NCI-H1105 (cell line): ENCODE results near the gene CHST11.

Source experiments
- DNase-seq: peaks from one replicate; lab custom pipeline; 2025; lab: John Stamatoyannopoulos, UW

CHST11 gene

DNA sequence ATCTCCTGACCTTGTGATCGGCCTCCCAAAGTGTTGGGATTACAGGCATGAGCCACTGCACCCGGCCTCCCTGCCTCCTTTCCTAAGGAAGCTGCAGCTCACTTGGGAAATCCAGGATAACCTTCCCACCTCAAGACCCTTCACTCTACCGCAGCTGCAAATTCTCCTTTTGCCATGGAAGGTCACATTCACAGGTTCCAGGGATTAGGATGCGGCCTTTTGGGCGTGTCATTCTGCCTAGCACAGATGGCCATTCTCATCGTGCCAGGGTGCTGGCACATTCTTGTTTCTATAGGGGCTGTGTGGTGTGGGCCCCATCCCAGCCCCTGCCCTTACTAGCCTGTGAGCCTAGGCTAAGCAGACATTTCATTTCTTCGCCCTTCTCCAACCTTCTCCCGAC, 219.9 kb downstream of the CHST11 start:
- DNase-seq: no peak

DNA sequence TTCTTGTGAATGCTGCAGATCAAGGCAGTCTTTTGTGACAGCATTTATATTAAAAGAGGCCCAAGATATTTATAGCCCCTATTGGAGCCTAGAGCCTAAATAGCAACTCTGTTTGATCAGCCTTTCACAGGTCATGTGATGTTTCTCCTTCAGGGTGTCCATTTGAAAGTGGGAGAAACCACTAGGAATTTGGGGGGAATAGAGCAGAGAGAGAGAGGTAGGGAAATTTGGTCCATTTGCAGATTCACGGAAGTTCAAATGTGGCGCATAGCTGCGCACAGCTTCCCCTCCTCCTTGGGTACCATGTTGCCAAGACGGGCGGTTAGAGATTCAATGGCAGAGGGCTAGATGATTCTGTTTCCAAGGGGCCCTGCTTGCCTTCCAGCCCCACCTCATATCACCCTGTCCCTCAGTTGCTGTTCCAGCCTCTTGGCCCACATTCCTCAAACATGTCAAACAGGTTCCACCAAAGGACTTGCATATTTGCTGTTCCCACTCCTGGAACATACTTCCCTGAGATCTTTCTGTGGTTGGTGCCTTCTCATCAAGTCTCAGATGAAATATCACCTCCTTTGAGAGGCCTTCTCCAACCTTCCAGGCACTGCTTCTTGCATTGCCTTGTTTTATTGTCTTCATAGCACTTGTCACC, 220.8 kb downstream of the CHST11 start:
- DNase-seq: no peak

- no peak for DNase-seq
Observed at GRCh38 chr12:104680070-104680469, 223.3 kb downstream of the CHST11 start.

DNA sequence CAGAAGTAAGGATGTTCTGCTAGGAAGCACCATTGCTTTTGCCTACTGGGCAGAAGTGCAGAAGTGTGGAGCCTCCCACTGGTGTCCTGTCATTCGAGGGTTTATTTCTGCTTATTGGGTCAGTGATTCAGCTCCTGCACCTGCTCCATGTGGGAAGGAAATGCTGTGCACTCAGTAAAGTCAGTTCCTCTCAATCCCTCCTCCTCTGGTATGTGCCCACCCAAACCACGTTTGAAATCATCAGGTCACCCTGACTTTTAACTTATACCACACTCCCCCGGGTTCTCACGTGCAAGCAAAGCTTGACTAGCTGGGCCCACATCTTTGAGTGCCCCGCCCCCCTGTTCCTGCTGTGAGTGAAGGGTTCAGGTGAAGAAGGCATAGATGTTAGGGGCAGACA, 223.7 kb downstream of the CHST11 start:
- DNase-seq: no peak

DNA sequence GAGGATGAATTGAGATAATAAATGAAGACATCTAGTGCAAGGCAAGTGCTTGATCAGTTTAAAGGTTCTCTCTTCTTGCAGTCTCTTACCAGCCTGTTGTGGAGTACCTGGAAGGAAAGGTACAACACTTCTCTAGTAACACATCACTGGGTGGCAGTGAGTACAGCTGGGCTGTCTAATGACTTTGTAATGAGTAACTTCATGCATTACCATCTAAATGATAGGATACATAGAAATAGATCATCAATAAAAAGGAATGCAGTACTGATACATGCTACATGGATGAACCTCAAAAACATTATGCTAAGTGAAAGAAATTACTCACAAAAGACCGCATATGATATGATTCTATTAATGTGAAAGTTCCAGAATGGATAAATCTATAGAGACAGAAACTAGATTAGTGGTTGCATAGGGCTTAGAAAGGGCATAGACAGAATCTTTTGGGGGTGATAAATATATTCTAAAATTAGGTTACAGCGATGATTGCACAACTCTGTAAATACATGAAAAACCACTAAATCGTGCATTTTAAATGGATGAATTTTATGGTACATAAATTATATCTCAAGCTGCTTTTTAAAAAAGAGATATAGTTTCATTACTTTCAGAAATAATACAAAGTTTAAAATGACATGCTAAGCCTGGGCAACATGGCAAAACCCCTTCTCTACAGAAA, 224.4 kb downstream of the CHST11 start:
- no peak for DNase-seq

GRCh38 chr12:104682790-104683279, 226.1 kb downstream of the CHST11 start:
- no peak for DNase-seq

DNA sequence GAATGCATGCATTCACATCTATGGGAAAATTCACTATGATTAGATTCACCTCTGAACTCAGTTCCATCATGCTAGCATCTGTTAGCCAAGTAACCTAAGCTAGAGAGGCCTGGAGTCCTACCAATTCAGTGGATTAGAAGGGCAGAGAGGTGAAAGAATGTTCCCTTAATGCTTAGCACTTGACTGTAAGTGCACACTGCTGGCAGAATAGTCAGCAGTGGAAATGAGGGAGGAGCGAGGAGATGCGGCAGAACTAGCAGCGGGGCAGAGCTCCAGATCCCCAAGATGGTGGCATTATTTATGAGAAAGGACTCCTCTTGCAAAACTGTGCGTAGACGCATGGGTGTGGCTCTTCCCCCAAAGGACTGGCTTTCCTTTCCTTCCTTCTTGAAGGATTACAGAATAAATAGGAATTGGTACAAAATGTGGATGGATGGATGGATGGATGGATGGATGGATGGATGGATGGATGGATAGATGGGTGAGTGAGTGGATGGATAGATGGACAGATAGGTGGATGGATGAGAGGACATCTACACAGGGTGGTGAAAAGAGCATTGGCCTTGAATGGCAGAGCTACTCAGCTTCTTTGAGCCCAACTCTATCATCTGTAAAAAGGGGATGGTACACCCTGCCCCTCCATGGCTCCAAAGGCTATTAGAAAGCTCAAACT, 227.2 kb downstream of the CHST11 start:
- no peak for DNase-seq

DNA sequence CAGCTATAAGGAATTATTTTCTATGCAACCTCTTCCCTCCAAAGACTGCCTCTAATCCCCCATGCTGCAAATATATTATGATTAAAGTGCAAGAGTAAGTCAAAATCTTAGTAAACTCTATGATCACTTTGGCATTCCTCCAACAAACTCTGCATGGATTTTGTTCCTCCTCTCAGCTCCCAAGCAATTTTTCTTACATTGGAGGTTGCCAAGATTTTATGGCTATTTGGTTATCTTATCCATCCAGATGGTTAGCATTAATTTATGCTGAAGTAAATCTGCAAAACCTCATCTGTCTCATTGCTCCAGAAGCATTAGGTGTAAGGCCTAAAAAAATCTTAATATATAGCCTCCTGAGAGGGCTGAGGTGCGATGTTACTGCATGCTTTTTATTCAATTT, 228.1 kb downstream of the CHST11 start:
- peak; percentile 23 for DNase-seq

DNA sequence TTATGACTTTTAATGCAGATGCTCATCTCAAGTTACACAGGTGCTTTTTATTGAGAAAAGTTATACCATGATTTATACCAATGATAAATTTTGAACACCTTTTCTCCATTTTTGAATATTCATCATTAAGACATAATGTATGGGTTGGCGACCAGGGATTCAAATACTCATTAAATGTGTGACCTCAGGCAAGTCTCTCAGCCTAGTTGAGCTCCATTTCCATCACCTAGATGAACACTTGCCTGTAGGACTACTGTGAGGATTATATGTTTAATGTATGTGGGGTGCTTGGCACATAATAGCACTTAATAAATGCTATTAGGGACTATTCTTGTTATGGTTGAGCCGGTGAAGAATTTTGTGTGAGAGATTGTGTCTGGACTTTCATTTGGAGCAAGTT, 228.6 kb downstream of the CHST11 start:
- DNase-seq: no peak

DNA sequence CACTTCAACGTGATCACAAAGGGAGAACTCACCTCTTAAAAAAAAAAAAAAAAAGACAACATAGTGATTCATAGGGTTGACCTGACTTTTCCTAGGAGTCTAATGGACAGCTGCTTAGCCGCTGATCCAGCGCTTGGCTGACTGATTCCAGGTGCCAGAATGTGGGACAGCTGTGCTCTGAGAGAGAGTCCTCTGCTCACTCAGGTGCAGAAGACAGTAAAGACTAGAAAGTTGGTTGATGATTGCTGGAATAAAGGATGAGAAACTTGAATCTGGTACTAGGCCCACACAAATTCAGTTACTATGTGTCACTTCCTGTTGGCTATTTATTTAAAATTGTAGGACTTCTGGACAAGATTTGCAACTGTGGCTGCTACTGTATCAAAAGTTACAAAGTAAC, 229.4 kb downstream of the CHST11 start:
- no peak for DNase-seq

DNA sequence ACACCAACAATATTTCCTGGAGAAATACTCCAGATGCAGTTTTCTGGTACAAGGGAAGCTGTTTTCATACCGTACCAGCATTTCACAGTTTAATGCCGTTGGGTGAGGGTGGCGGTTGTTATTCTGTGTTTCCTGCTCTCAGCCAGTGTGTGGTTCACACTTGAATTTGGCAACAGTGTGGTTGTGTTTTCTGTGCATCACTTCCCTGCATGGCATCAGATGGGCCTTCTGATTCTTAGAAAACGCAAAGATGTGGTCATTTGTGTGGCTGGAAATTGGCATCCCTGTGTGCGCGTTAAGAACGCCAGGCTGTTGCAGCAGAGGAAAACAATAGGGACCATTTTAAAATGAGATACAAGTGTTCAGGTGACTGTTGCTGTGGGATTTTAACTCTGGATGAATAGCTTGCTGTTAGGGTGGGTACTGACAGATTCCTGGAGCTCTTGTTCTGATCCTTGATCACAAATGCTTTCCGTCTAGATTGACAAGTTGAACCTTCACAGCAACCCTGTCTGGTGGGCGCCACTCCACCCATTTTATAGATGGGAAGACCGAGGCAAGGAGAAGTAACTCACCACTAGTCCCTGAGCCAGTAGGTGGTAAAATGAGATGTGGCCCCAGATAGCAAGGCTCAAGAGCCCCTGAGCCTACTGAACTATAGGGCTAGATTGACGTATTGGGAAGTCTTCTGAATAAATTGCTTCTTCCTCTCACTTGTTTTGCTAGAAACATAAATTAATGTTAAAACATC, 231.2 kb downstream of the CHST11 start:
- DNase-seq: no peak

DNA sequence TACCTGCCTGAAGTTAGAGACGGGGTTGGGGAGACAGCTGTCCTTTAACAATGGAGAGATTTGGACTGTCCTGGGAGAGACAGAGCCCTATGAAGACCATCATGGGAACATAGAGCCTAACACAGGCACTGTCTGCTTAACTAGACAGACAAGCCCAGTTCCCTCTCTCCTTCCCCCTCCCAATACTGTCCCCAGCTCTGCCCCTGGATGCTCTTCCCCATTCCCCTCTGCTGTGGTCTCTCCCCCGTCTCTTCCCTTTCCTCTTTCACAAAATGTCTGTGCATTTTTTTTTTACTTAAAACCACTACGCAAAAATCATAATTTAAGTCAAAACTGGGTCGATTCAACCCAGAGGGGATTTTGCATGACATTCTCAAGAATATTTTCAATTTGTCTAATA, 232.9 kb downstream of the CHST11 start:
- no peak for DNase-seq

GRCh38 chr12:104691721-104692556, 235.2 kb downstream of the CHST11 start:
- DNase-seq: no peak

DNA sequence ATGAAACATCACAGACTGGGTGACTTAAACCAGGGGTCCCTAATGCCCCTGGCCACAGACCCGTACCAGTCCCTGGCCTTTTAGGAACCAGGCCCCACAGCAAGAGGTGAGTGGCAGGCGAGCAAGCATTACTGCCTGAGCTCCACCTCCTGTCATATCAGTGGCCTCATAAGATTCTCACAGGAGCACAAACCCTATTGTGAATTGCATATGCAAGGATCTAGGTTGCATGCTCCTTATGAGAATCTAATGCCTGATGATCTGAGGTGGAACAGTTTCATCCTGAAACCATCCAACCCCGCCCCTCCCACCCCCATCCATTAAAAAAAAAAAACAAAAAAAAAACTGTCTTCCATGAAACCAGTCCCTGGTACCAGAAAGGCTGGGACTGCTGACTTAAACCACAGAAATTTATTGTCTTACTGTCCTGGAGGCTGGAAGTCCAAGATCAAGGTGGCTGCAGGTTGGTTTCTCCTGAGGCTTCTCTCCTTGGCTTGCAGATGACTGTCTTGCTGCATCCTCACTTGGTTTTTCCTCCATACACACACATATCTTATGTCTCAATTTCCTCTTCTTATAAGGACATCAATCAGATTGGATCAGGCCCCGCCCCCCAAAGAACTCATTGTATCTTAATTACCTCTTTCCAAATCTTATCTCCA, 235.9 kb downstream of the CHST11 start:
- DNase-seq: no peak

DNA sequence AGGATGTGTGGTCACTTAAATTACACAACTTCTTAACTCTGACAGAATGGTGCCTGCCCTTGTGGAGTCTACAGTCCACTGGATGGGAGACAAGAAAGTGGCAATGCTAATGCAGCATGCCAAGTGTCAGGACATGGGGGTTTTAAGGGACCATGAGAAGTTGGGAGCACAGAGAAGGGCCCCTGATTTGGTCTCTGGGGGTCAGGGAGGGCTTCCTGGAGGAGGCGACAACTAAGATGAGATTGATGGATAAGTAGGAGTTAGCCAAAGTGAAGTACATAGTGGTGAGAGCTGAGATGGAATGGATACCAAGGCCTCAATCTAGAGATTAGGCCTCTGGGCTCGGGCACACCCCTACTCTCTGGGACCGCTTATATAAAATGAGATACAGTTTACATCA, 236.7 kb downstream of the CHST11 start:
- DNase-seq: no peak

DNA sequence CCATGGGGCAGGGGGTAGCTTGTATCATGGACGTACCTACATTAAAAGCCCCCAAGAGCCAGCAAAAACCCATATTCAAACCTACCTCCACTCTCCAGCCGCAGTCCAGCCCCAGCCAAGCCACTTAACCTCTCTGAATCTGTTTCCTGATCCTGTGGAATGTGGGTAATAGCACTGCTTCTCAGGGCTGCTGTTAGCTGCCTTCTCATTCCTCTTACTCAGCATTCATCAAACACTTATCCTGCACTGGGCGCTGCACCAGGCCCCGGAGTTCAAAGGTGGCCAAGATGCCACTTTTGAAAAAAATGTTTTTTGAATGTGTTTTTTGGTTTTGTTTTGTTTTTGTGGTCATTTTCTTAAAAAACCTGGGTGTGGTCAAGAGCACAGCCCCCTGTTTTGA, 237.4 kb downstream of the CHST11 start:
- no peak for DNase-seq

DNA sequence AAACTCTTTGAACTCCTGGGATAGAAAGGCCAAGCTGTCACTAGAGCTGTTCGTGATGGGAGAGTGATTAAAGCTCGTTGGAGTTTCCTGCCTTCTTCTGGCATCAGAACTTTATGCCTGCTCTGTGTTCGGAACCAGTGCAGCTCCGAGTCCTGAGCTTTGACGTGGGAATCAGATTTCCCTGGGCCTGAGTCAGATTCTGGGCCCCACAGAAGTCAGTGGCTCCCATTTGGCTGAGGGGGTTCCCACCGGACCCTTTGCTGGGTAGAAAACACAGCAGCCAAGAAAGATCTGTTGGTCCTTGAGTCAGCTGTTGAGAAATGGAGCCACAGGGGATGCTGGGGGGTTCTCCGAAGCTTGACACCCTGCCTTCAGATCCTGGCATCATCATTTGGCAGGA, 238.0 kb downstream of the CHST11 start:
- no peak for DNase-seq

DNA sequence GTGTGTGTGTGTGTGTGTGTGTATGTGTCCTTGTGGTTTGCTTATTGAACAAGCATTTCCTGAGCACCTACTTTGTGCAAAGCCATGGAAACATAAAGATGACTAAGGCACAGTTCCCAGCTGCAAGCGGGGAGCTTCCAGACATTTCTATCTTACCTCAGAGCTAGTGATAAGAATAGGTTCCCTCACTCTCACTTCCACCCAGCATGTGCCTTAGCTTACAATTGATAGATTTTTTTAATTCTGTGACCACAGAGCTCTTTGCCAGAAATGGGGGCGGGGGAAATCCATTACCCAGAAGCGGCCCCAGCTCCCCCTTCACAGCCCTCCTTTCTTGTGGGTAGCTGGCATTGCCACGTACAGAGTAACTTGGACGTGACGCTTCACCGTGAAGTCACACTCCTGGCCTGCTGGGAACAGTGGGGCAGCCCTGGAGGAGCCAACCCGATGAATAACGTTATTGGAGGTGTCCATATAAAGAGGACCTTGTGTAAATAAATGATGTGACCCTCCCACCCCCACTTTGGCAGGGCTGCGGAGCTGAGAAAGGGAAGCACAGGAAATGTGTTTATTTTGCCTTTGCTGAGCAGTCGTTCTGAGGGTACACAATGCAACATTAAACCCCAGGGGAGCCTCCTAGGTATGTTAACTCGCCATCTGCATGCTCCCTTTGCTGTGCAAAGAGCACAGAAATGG, 238.9 kb downstream of the CHST11 start:
- no peak for DNase-seq

DNA sequence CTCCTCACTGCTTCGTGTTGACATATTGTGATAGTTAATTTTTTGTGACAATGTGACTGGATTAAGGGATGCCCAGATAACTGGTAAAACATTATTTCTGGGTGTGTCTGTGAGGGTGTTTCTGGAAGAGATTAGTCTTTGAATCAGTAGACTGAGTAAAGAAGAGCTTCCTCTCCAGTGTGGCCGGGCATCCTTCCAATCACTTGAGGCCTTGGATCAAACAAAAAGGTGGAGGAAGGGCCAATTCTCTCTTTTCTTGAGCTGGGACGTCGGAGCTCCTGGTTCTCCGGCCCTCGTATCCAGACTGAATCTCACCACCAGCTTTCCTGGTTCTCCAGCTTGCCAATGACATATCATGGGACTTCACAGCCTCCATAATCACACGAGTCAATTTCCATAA, 240.4 kb downstream of the CHST11 start:
- no peak for DNase-seq

GRCh38 chr12:104698871-104699270, 242.1 kb downstream of the CHST11 start:
- DNase-seq: no peak
